ENCODE results near the gene CHD6.

- TF ChIP-seq EZH2phosphoT487 (IDR thresholded peaks at IDR 0.05; ENCODE audit: borderline replicate concordance), result no peak
- TF ChIP-seq CTCF (IDR thresholded peaks at IDR 0.05 in 2 of 3, conservative IDR thresholded peaks at IDR 0.05 in 1 of 3; ENCODE audit: borderline replicate concordance in 1 of 3, insufficient read depth in 1 of 3, low read depth in 2 of 3, low read length in 2 of 3), result no peak
- no peak for TF ChIP-seq POLR2AphosphoS5 (IDR thresholded peaks at IDR 0.05; ENCODE audit: low read depth, low read length)
- no peak for TF ChIP-seq POLR2A (IDR thresholded peaks at IDR 0.05; ENCODE audit: borderline replicate concordance, extremely low read depth, insufficient read depth, insufficient read length)
- TF ChIP-seq RAD21 (IDR thresholded peaks at IDR 0.05; ENCODE audit: low read depth), result no peak
- TF ChIP-seq ZNF274 (IDR thresholded peaks at IDR 0.05; ENCODE audit: low read depth, low read length), result no peak
- no peak for TF ChIP-seq CEBPB (IDR thresholded peaks at IDR 0.05; ENCODE audit: low read depth)
- TF ChIP-seq EZH2 (IDR thresholded peaks at IDR 0.05), result no peak
- no peak for TF ChIP-seq ZBTB33 (IDR thresholded peaks at IDR 0.05; ENCODE audit: extremely low read depth, insufficient replicate concordance, low read length)
- no peak for TF ChIP-seq SP1 (IDR thresholded peaks at IDR 0.05; ENCODE audit: low read depth)
- no peak for TF ChIP-seq MAX (IDR thresholded peaks at IDR 0.05)
- TF ChIP-seq ATF3 (IDR thresholded peaks at IDR 0.05), result no peak
- no peak for TF ChIP-seq TCF7L2 (IDR thresholded peaks at IDR 0.05; ENCODE audit: borderline replicate concordance, extremely low read depth, insufficient read depth, insufficient read length)
Measured at GRCh38 chr20:41386502-41387427, 231.4 kb downstream of the CHD6 start.

All from HCT116 (cell line).